HepG2 (cell line): Measurements from ENCODE around the gene DNMT1.

Source experiments
- BRCA1 ChIP-seq: sonication (generic); formaldehyde crosslinking; IDR thresholded peaks from 2 replicates; pipeline ENCODE4 v1.4.0; 2020; ENCODE audit warnings: missing genetic modification reagents
- E2F2 ChIP-seq: sonication (generic); formaldehyde crosslinking; IDR thresholded peaks from 2 replicates; pipeline ENCODE4 v1.4.0; 2020; ENCODE audit warnings: missing genetic modification reagents, borderline replicate concordance
- NFIC ChIP-seq: IDR thresholded peaks from 2 replicates; pipeline ENCODE4 v1.6.1; 2012; ENCODE audit warnings: mild to moderate bottlenecking, low read length, inconsistent platforms
- POLR2A ChIP-seq, 2 experiments: IDR thresholded peaks; 2 replicates each; pipeline ENCODE4 v1.6.1; 2011; ENCODE audit warnings: low read depth in 2 of 2, low read length in 2 of 2, mild to moderate bottlenecking in 1 of 2, moderate library complexity in 1 of 2; ENCODE audit not compliant: insufficient read depth in 1 of 2
- SMARCE1 ChIP-seq: fragments of 450-650 bp; IDR thresholded peaks from 2 replicates; pipeline ENCODE4 v1.6.1; 2017; ENCODE audit warnings: borderline replicate concordance
- XRCC5 ChIP-seq: fragments of 200-400 bp; formaldehyde crosslinking; optimal IDR thresholded peaks from 2 replicates; pipeline ENCODE3; 2017; ENCODE audit warnings: mild to moderate bottlenecking, low read length
- ZNF207 ChIP-seq: fragments of 450-650 bp; IDR thresholded peaks from 2 replicates; pipeline ENCODE4 v1.6.1; 2016; ENCODE audit warnings: antibody characterized with exemption, borderline replicate concordance
- ZNF263 ChIP-seq: sonication (generic); formaldehyde crosslinking; IDR thresholded peaks from 2 replicates; pipeline ENCODE4 v1.4.0; 2020; ENCODE audit warnings: missing genetic modification reagents
- ZNF510 ChIP-seq: sonication (generic); formaldehyde crosslinking; IDR thresholded peaks from 2 replicates; pipeline ENCODE4 v1.4.0; 2020; ENCODE audit warnings: low read depth, mild to moderate bottlenecking, missing genetic modification reagents
- TF ChIP-seq, protein P1 (sequence below): sonication (generic); formaldehyde crosslinking; IDR thresholded peaks from 2 replicates; pipeline ENCODE4 v1.5.0; 2020; ENCODE audit warnings: mild to moderate bottlenecking, missing genetic modification reagents, borderline replicate concordance
- TF ChIP-seq, protein P2 (sequence below): sonication (generic); formaldehyde crosslinking; IDR thresholded peaks from 2 replicates; pipeline ENCODE4 v1.4.0; 2020; ENCODE audit warnings: missing genetic modification reagents
- TF ChIP-seq, protein P3 (sequence below): sonication (generic); formaldehyde crosslinking; IDR thresholded peaks from 2 replicates; pipeline ENCODE4 v1.4.0; 2020; ENCODE audit warnings: missing genetic modification reagents, borderline replicate concordance
- TF ChIP-seq, protein P4 (sequence below): sonication (generic); formaldehyde crosslinking; IDR thresholded peaks from 2 replicates; pipeline ENCODE4 v1.8.0; 2022; ENCODE audit warnings: mild to moderate bottlenecking, missing genetic modification reagents, borderline replicate concordance

DNA sequence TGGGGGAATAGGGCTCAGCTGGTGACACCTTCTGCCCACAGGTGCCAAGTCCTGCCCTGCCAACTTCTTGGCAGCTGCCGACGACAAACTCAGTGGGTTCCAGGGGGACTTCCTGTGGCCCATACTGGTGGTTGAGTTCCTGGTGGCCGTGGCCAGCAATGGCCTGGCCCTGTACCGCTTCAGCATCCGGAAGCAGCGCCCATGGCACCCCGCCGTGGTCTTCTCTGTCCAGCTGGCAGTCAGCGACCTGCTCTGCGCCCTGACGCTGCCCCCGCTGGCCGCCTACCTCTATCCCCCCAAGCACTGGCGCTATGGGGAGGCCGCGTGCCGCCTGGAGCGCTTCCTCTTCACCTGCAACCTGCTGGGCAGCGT lies 81.2 kb downstream of the DNMT1 start:
- TF ChIP-seq, protein P1, sequence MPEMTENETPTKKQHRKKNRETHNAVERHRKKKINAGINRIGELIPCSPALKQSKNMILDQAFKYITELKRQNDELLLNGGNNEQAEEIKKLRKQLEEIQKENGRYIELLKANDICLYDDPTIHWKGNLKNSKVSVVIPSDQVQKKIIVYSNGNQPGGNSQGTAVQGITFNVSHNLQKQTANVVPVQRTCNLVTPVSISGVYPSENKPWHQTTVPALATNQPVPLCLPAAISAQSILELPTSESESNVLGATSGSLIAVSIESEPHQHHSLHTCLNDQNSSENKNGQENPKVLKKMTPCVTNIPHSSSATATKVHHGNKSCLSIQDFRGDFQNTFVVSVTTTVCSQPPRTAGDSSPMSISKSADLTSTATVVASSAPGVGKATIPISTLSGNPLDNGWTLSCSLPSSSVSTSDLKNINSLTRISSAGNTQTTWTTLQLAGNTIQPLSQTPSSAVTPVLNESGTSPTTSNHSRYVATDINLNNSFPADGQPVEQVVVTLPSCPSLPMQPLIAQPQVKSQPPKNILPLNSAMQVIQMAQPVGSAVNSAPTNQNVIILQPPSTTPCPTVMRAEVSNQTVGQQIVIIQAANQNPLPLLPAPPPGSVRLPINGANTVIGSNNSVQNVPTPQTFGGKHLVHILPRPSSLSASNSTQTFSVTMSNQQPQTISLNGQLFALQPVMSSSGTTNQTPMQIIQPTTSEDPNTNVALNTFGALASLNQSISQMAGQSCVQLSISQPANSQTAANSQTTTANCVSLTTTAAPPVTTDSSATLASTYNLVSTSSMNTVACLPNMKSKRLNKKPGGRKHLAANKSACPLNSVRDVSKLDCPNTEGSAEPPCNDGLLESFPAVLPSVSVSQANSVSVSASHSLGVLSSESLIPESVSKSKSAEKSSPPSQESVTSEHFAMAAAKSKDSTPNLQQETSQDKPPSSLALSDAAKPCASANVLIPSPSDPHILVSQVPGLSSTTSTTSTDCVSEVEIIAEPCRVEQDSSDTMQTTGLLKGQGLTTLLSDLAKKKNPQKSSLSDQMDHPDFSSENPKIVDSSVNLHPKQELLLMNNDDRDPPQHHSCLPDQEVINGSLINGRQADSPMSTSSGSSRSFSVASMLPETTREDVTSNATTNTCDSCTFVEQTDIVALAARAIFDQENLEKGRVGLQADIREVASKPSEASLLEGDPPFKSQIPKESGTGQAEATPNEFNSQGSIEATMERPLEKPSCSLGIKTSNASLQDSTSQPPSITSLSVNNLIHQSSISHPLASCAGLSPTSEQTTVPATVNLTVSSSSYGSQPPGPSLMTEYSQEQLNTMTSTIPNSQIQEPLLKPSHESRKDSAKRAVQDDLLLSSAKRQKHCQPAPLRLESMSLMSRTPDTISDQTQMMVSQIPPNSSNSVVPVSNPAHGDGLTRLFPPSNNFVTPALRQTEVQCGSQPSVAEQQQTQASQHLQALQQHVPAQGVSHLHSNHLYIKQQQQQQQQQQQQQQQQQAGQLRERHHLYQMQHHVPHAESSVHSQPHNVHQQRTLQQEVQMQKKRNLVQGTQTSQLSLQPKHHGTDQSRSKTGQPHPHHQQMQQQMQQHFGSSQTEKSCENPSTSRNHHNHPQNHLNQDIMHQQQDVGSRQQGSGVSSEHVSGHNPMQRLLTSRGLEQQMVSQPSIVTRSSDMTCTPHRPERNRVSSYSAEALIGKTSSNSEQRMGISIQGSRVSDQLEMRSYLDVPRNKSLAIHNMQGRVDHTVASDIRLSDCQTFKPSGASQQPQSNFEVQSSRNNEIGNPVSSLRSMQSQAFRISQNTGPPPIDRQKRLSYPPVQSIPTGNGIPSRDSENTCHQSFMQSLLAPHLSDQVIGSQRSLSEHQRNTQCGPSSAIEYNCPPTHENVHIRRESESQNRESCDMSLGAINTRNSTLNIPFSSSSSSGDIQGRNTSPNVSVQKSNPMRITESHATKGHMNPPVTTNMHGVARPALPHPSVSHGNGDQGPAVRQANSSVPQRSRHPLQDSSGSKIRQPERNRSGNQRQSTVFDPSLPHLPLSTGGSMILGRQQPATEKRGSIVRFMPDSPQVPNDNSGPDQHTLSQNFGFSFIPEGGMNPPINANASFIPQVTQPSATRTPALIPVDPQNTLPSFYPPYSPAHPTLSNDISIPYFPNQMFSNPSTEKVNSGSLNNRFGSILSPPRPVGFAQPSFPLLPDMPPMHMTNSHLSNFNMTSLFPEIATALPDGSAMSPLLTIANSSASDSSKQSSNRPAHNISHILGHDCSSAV (CRISPR knock-in tag), result no peak
- TF ChIP-seq SMARCE1, result no peak
- TF ChIP-seq, protein P2, sequence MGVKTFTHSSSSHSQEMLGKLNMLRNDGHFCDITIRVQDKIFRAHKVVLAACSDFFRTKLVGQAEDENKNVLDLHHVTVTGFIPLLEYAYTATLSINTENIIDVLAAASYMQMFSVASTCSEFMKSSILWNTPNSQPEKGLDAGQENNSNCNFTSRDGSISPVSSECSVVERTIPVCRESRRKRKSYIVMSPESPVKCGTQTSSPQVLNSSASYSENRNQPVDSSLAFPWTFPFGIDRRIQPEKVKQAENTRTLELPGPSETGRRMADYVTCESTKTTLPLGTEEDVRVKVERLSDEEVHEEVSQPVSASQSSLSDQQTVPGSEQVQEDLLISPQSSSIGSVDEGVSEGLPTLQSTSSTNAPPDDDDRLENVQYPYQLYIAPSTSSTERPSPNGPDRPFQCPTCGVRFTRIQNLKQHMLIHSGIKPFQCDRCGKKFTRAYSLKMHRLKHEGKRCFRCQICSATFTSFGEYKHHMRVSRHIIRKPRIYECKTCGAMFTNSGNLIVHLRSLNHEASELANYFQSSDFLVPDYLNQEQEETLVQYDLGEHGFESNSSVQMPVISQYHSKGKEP (CRISPR knock-in tag), result no peak
- TF ChIP-seq XRCC5, result no peak
- no peak for TF ChIP-seq E2F2 (CRISPR knock-in tag)
- TF ChIP-seq ZNF207, result no peak
- no peak for TF ChIP-seq ZNF510 (CRISPR knock-in tag)
- no peak for TF ChIP-seq NFIC
- peak; percentile 13 to 34; a peak in 3 of 4 replicates for TF ChIP-seq POLR2A (IDR thresholded peaks at IDR 0.05; ENCODE audit: insufficient read depth in 1 of 2, low read depth in 2 of 2, low read length in 2 of 2)
- no peak for TF ChIP-seq BRCA1 (CRISPR knock-in tag)
- TF ChIP-seq, protein P3, sequence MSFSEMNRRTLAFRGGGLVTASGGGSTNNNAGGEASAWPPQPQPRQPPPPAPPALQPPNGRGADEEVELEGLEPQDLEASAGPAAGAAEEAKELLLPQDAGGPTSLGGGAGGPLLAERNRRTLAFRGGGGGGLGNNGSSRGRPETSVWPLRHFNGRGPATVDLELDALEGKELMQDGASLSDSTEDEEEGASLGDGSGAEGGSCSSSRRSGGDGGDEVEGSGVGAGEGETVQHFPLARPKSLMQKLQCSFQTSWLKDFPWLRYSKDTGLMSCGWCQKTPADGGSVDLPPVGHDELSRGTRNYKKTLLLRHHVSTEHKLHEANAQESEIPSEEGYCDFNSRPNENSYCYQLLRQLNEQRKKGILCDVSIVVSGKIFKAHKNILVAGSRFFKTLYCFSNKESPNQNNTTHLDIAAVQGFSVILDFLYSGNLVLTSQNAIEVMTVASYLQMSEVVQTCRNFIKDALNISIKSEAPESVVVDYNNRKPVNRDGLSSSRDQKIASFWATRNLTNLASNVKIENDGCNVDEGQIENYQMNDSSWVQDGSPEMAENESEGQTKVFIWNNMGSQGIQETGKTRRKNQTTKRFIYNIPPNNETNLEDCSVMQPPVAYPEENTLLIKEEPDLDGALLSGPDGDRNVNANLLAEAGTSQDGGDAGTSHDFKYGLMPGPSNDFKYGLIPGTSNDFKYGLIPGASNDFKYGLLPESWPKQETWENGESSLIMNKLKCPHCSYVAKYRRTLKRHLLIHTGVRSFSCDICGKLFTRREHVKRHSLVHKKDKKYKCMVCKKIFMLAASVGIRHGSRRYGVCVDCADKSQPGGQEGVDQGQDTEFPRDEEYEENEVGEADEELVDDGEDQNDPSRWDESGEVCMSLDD (CRISPR knock-in tag), result no peak
- TF ChIP-seq, protein P4, sequence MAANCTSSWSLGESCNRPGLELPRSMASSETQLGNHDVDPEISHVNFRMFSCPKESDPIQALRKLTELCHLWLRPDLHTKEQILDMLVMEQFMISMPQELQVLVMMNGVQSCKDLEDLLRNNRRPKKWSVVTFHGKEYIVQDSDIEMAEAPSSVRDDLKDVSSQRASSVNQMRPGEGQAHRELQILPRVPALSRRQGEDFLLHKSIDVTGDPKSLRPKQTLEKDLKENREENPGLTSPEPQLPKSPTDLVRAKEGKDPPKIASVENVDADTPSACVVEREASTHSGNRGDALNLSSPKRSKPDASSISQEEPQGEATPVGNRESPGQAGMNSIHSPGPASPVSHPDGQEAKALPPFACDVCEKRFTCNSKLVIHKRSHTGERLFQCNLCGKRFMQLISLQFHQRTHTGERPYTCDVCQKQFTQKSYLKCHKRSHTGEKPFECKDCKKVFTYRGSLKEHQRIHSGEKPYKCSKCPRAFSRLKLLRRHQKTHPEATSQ (CRISPR knock-in tag), result no peak
- no peak for TF ChIP-seq ZNF263 (CRISPR knock-in tag)
